ENCODE measurements around the gene LRFN5. TPM values are rescaled to one million over a fixed set of nuclear protein-coding genes. Genes with fewer than 3 reads are reported as not detected.

The LRFN5 gene
- total RNA-seq, 2 donors from 2014 or later = 0.50 to 5.3 TPM

GRCh38 chr14:41875116-41875515 is 268.4 kb downstream of the LRFN5 start:
- Histone ChIP-seq H3K9me3 (no peaks in the 10 kb centered on the region), H3K27me3 (replicated peaks; ENCODE audit: insufficient read depth) (no peaks in the 10 kb centered on the region), H3K4me1 (replicated peaks) (no peaks in the 10 kb centered on the region), H3K36me3 (no peaks in the 10 kb centered on the region), H3K4me3 (no peak overlapping the region), H3K27ac (no peak overlapping the region)
- TF ChIP-seq POLR2AphosphoS5 (IDR thresholded peaks at IDR 0.05) (no peak), CTCF (IDR thresholded peaks at IDR 0.05) (no peak), POLR2A (IDR thresholded peaks at IDR 0.05) (no peak)
- intact Hi-C loops (cut with DNase I) = no loop called here
- 100% methylated on average over 1 of the region's 1 CpG for WGBS
- DNase-seq (ENCODE audit: low spot score) = no peak

- Histone ChIP-seq H3K36me3 (no peaks in the 10 kb centered on the region), H3K4me3 (no peak overlapping the region), H3K27ac (no peak overlapping the region), H3K4me1 (replicated peaks) (no peaks in the 10 kb centered on the region), H3K27me3 (replicated peaks; ENCODE audit: insufficient read depth) (no peaks in the 10 kb centered on the region), H3K9me3 (no peaks in the 10 kb centered on the region)
- intact Hi-C loops (cut with DNase I) = no loop called here
- WGBS = 61% methylated on average over 3 of the region's 3 CpGs
- DNase-seq (ENCODE audit: low spot score) = no peak
- TF ChIP-seq POLR2A (IDR thresholded peaks at IDR 0.05) = no peak
- TF ChIP-seq CTCF (IDR thresholded peaks at IDR 0.05) = no peak
- TF ChIP-seq POLR2AphosphoS5 (IDR thresholded peaks at IDR 0.05) = no peak
Observed at GRCh38 chr14:41878321-41878720, 271.6 kb downstream of the LRFN5 start.

- 54% methylated on average over 8 of the region's 8 CpGs for WGBS
- Histone ChIP-seq H3K4me1 (replicated peaks) (no peaks in the 10 kb centered on the region), H3K4me3 (no peak overlapping the region), H3K9me3 (no peaks in the 10 kb centered on the region), H3K27me3 (replicated peaks; ENCODE audit: insufficient read depth) (no peaks in the 10 kb centered on the region), H3K27ac (no peak overlapping the region), H3K36me3 (no peaks in the 10 kb centered on the region)
- no peak for TF ChIP-seq CTCF (IDR thresholded peaks at IDR 0.05)
- TF ChIP-seq POLR2AphosphoS5 (IDR thresholded peaks at IDR 0.05) = no peak
- TF ChIP-seq POLR2A (IDR thresholded peaks at IDR 0.05) = no peak
- intact Hi-C loops (cut with DNase I) = no loop called here
- no peak for DNase-seq (ENCODE audit: low spot score)
Observed at GRCh38 chr14:41891624-41892023, 284.9 kb downstream of the LRFN5 start.

GRCh38 chr14:41899416-41899815 is 292.7 kb downstream of the LRFN5 start:
- Histone ChIP-seq H3K4me3 (no peak overlapping the region), H3K36me3 (no peaks in the 10 kb centered on the region), H3K4me1 (replicated peaks) (no peaks in the 10 kb centered on the region), H3K27ac (no peak overlapping the region), H3K9me3 (no peaks in the 10 kb centered on the region), H3K27me3 (replicated peaks; ENCODE audit: insufficient read depth) (no peaks in the 10 kb centered on the region)
- no peak for DNase-seq (ENCODE audit: low spot score)
- intact Hi-C loops (cut with DNase I) = no loop called here
- TF ChIP-seq POLR2A (IDR thresholded peaks at IDR 0.05) (no peak), CTCF (IDR thresholded peaks at IDR 0.05) (no peak), POLR2AphosphoS5 (IDR thresholded peaks at IDR 0.05) (no peak)

- H3K27me3 ChIP-seq (replicated peaks; ENCODE audit: insufficient read depth) = no peaks in the 10 kb centered on the region
- H3K27ac ChIP-seq = no peak overlapping the region
- H3K4me1 ChIP-seq (replicated peaks) = no peaks in the 10 kb centered on the region
- WGBS = 67% methylated on average over 4 of the region's 4 CpGs
- no peaks in the 10 kb centered on the region for H3K36me3 ChIP-seq
- intact Hi-C loops (cut with DNase I) = no loop called here
- DNase-seq (ENCODE audit: low spot score) = no peak
- H3K4me3 ChIP-seq = no peak overlapping the region
- TF ChIP-seq POLR2AphosphoS5 (IDR thresholded peaks at IDR 0.05) (no peak), CTCF (IDR thresholded peaks at IDR 0.05) (no peak), POLR2A (IDR thresholded peaks at IDR 0.05) (no peak)
- no peaks in the 10 kb centered on the region for H3K9me3 ChIP-seq
Observed at GRCh38 chr14:41900644-41901043, 294.0 kb downstream of the LRFN5 start.

All from prostate gland (tissue), 2 donors.